Loucy (cell line): ENCODE results near the gene CDH24.

Experiments
- H2AFZ ChIP-seq: fragments of 200-600 bp; sonication (generic); 2 replicates; pipeline ENCODE4 v1.6.0; 2016; ENCODE audit warnings: antibody characterized with exemption, mild to moderate bottlenecking, low read length, moderate library complexity
- H3F3A ChIP-seq: fragments of 200-600 bp; 2 replicates; pipeline ENCODE4 v1.6.0; 2016; ENCODE audit warnings: antibody characterized with exemption, low read depth, mild to moderate bottlenecking
- H3K27me3 ChIP-seq: fragments of 200-600 bp; sonication (generic); 2 replicates; pipeline ENCODE4 v1.6.1; 2014; ENCODE audit warnings: low read length, mild to moderate bottlenecking; ENCODE audit not compliant: insufficient read depth, poor library complexity, severe bottlenecking
- H3K36me3 ChIP-seq: fragments of 200-600 bp; sonication (generic); 2 replicates; pipeline ENCODE4 v1.6.1; 2016; ENCODE audit warnings: low read length; ENCODE audit not compliant: insufficient read depth
- H3K4me1 ChIP-seq: fragments of 200-600 bp; sonication (generic); 2 replicates; pipeline ENCODE4 v1.5.1; 2014; ENCODE audit warnings: low read length, mild to moderate bottlenecking; ENCODE audit not compliant: insufficient read depth, poor library complexity, severe bottlenecking
- H3K4me2 ChIP-seq: fragments of 200-600 bp; sonication (generic); 2 replicates; pipeline ENCODE4 v1.6.0; 2014; ENCODE audit warnings: antibody characterized with exemption, low read length, low read depth, mild to moderate bottlenecking; ENCODE audit not compliant: poor library complexity, severe bottlenecking
- H3K4me3 ChIP-seq: fragments of 200-600 bp; sonication (generic); 2 replicates; pipeline ENCODE4 v1.5.1; 2014; ENCODE audit warnings: low read length, mild to moderate bottlenecking, mixed read lengths; ENCODE audit not compliant: poor library complexity, severe bottlenecking
- H3K79me2 ChIP-seq: fragments of 200-600 bp; sonication (generic); 2 replicates; pipeline ENCODE4 v1.6.1; 2014; ENCODE audit warnings: low read length; ENCODE audit not compliant: insufficient read depth
- H3K9ac ChIP-seq: fragments of 200-600 bp; sonication (generic); 2 replicates; pipeline ENCODE4 v1.6.0; 2014; ENCODE audit warnings: mild to moderate bottlenecking, low read depth, low read length, moderate library complexity; ENCODE audit not compliant: poor library complexity, severe bottlenecking
- H3K9me2 ChIP-seq: fragments of 200-600 bp; sonication (generic); replicated peaks from 2 replicates; pipeline ENCODE4 v1.6.1; 2016; ENCODE audit warnings: low read depth, low read length, mixed read lengths
- H3K9me3 ChIP-seq: fragments of 200-600 bp; sonication (generic); 2 replicates; pipeline ENCODE4 v1.6.1; 2014; ENCODE audit warnings: mild to moderate bottlenecking, antibody characterized with exemption, low read length, low read depth; ENCODE audit not compliant: insufficient read depth
- H4K20me1 ChIP-seq: fragments of 200-600 bp; sonication (generic); 2 replicates; pipeline ENCODE4 v1.6.0; 2014; ENCODE audit warnings: antibody characterized with exemption, low read length, mild to moderate bottlenecking; ENCODE audit not compliant: insufficient read depth, poor library complexity, severe bottlenecking
- CTCF ChIP-seq: fragments of 200-600 bp; sonication (generic); conservative IDR thresholded peaks from 2 replicates; pipeline ENCODE4 v1.5.1; 2014; ENCODE audit warnings: mild to moderate bottlenecking, antibody characterized with exemption, low read length
- EZH2phosphoT487 ChIP-seq: fragments of 200-600 bp; IDR thresholded peaks from 2 replicates; pipeline ENCODE4 v1.6.1; 2018; ENCODE audit warnings: antibody characterized with exemption, mild to moderate bottlenecking, moderate library complexity, borderline replicate concordance

CDH24 gene

GRCh38 chr14:23069413-23069806 is 12.1 kb upstream of the CDH24 start:
- peak overlapping the region; percentile 7 for H3K4me3 ChIP-seq

GRCh38 chr14:23068789-23069412 is 11.6 kb upstream of the CDH24 start:
- TF ChIP-seq CTCF (peak; percentile 100), EZH2phosphoT487 (no peak)
- Histone ChIP-seq H3K4me1 (peaks cover 19% of the 10 kb centered on the region), H3K79me2 (peaks cover 58% of the 10 kb centered on the region), H3K36me3 (peaks cover 59% of the 10 kb centered on the region; the same call in 1 of the 2 replicates), H3K9ac (peak overlapping the region; percentile 6), H4K20me1 (peaks cover 44% of the 10 kb centered on the region), H3K4me2 (peak overlapping the region; percentile 59), H3K27me3 (no peaks in the 10 kb centered on the region), H3K9me2 (no peaks in the 10 kb centered on the region), H3K9me3 (no peaks in the 10 kb centered on the region), H3K4me3 (peak overlapping the region; percentile 51), H2AFZ (no peak overlapping the region), H3F3A (no peaks in the 10 kb centered on the region)

More at GRCh38 chr14:23069413-23069806, 12.1 kb upstream of the CDH24 start:
- Histone ChIP-seq H3K4me2 (peak overlapping the region; percentile 59), H3K9ac (peak overlapping the region; percentile 6), H3K36me3 (peaks cover 55% of the 10 kb centered on the region; the same call in 1 of the 2 replicates), H3K9me2 (no peaks in the 10 kb centered on the region), H2AFZ (no peak overlapping the region), H3K79me2 (peaks cover 58% of the 10 kb centered on the region), H3K4me1 (peaks cover 19% of the 10 kb centered on the region), H3K9me3 (no peaks in the 10 kb centered on the region), H3K27me3 (no peaks in the 10 kb centered on the region), H4K20me1 (peaks cover 44% of the 10 kb centered on the region), H3F3A (no peaks in the 10 kb centered on the region)
- no peak for TF ChIP-seq CTCF
- TF ChIP-seq EZH2phosphoT487: no peak

- Histone ChIP-seq H4K20me1 (peaks cover 44% of the 10 kb centered on the region), H2AFZ (no peak overlapping the region), H3K9me3 (no peaks in the 10 kb centered on the region), H3K4me2 (peak overlapping the region; percentile 59), H3K4me1 (peaks cover 19% of the 10 kb centered on the region), H3K9me2 (no peaks in the 10 kb centered on the region), H3K9ac (peak overlapping the region; percentile 6), H3F3A (no peaks in the 10 kb centered on the region), H3K27me3 (no peaks in the 10 kb centered on the region), H3K4me3 (peak overlapping the region; percentile 51), H3K36me3 (peaks cover 65% of the 10 kb centered on the region; the same call in 1 of the 2 replicates), H3K79me2 (peaks cover 58% of the 10 kb centered on the region)
- TF ChIP-seq EZH2phosphoT487 (no peak), CTCF (no peak)
These were observed 10.8 kb upstream of the CDH24 start for GRCh38 chr14:23067847-23068788.
